Subcutaneous abdominal adipose tissue (tissue), 5 donors: Measurements from ENCODE around the gene GTF2A2.

Source experiments
- H3K27ac ChIP-seq: one replicate; pipeline ENCODE4 v1.7.0; 2013; ENCODE audit warnings: low read depth, mild to moderate bottlenecking, inconsistent platforms, low read length, moderate library complexity
- H3K27me3 ChIP-seq, 5 donors: one replicate each; pipeline ENCODE4 v1.7.0; 2013; ENCODE audit warnings: low read length in 5 of 5, inconsistent platforms in 1 of 5; ENCODE audit not compliant: control insufficient read depth in 5 of 5, insufficient read depth in 4 of 5
- H3K36me3 ChIP-seq, 5 donors: one replicate each; pipeline ENCODE4 v1.7.0; 2013; ENCODE audit warnings: low read length in 5 of 5; ENCODE audit not compliant: control insufficient read depth in 5 of 5, insufficient read depth in 5 of 5
- H3K4me1 ChIP-seq, 5 donors: one replicate each; pipeline ENCODE4 v1.7.0; 2013; ENCODE audit warnings: low read length in 5 of 5, mild to moderate bottlenecking in 3 of 5, moderate library complexity in 1 of 5; ENCODE audit not compliant: control insufficient read depth in 5 of 5, insufficient read depth in 5 of 5
- H3K4me3 ChIP-seq, 5 donors: one replicate each; pipeline ENCODE4 v1.7.0; 2013; ENCODE audit warnings: low read length in 5 of 5, low read depth in 1 of 5
- H3K9ac ChIP-seq, 5 donors: one replicate each; pipeline ENCODE4 v1.7.0; 2013; ENCODE audit warnings: low read length in 5 of 5, mild to moderate bottlenecking in 4 of 5, moderate library complexity in 3 of 5
- H3K9me3 ChIP-seq, 5 donors: one replicate each; pipeline ENCODE4 v1.7.0; 2013; ENCODE audit warnings: low read length in 5 of 5; ENCODE audit not compliant: control insufficient read depth in 5 of 5
- donor health status: healthy.
- donor health status: healthy.
- donor health status: healthy.
- donor health status: healthy.
- donor health status: healthy.

Gene GTF2A2

GRCh38 chr15:59678172-59678571, 20.9 kb upstream of the GTF2A2 start:
- Histone ChIP-seq H3K9me3 (no peaks in the 10 kb centered on the region), H3K4me1 (no peaks in the 10 kb centered on the region), H3K4me3 (no peak overlapping the region), H3K9ac (no peak overlapping the region), H3K27me3 (no peaks in the 10 kb centered on the region), H3K36me3 (peaks cover 47 to 87% (median 68%) of the 10 kb centered on the region in 5 donors), H3K27ac (no peak overlapping the region)

- H3K27ac ChIP-seq, result no peak overlapping the region
- H3K36me3 ChIP-seq, result peaks cover 49 to 96% (median 80%) of the 10 kb centered on the region in 5 donors
- no peak overlapping the region for H3K9ac ChIP-seq
- H3K4me3 ChIP-seq, result no peak overlapping the region
- no peaks in the 10 kb centered on the region for H3K4me1 ChIP-seq
- H3K27me3 ChIP-seq, result no peaks in the 10 kb centered on the region
- no peaks in the 10 kb centered on the region for H3K9me3 ChIP-seq
Measured at GRCh38 chr15:59676565-59676964, 19.2 kb upstream of the GTF2A2 start.

GRCh38 chr15:59674361-59674877, 17.1 kb upstream of the GTF2A2 start:
- Histone ChIP-seq H3K36me3 (peaks cover 47 to 94% (median 77%) of the 10 kb centered on the region in 5 donors), H3K27ac (no peak overlapping the region), H3K4me1 (no peaks in the 10 kb centered on the region), H3K9me3 (no peaks in the 10 kb centered on the region), H3K27me3 (no peaks in the 10 kb centered on the region), H3K4me3 (no peak overlapping the region), H3K9ac (no peak overlapping the region)

GRCh38 chr15:59668556-59668955, 11.2 kb upstream of the GTF2A2 start:
- Histone ChIP-seq H3K27ac (no peak overlapping the region), H3K4me3 (no peak overlapping the region), H3K9ac (no peak overlapping the region), H3K27me3 (no peaks in the 10 kb centered on the region), H3K9me3 (no peaks in the 10 kb centered on the region), H3K4me1 (no peaks in the 10 kb centered on the region), H3K36me3 (peaks cover 33 to 68% (median 60%) of the 10 kb centered on the region in 5 donors)

GRCh38 chr15:59662260-59662659, 4.9 kb upstream of the GTF2A2 start:
- Histone ChIP-seq H3K27me3 (no peaks in the 10 kb centered on the region), H3K4me1 (peaks cover 0 to 13% (median 10%) of the 10 kb centered on the region in 5 donors), H3K36me3 (peaks cover 23 to 42% (median 26%) of the 10 kb centered on the region in 5 donors), H3K9ac (no peak overlapping the region), H3K4me3 (no peak overlapping the region), H3K9me3 (no peaks in the 10 kb centered on the region), H3K27ac (peak overlapping the region; percentile 4)

- Histone ChIP-seq H3K4me1 (peaks cover 0 to 31% (median 26%) of the 10 kb centered on the region in 5 donors), H3K9me3 (no peaks in the 10 kb centered on the region), H3K27me3 (no peaks in the 10 kb centered on the region), H3K27ac (no peak overlapping the region), H3K4me3 (no peak overlapping the region), H3K36me3 (peaks cover 13 to 27% (median 21%) of the 10 kb centered on the region in 5 donors), H3K9ac (no peak overlapping the region)
Measured at GRCh38 chr15:59659366-59659765, 2.1 kb upstream of the GTF2A2 start.

GRCh38 chr15:59657635-59658125, 365 bp upstream of the GTF2A2 start:
- Histone ChIP-seq H3K4me3 (peak overlapping the region; percentile 60 to 94 (median 85)), H3K9ac (peak overlapping the region in 1 of 5 donors; percentile 95), H3K27ac (peak overlapping the region; percentile 75), H3K36me3 (peaks cover 9 to 29% (median 17%) of the 10 kb centered on the region in 5 donors), H3K27me3 (no peaks in the 10 kb centered on the region), H3K4me1 (peaks cover 0 to 32% (median 26%) of the 10 kb centered on the region in 5 donors), H3K9me3 (no peaks in the 10 kb centered on the region)

GRCh38 chr15:59654046-59654445, 3.3 kb downstream of the GTF2A2 start:
- Histone ChIP-seq H3K27ac (no peak overlapping the region), H3K27me3 (no peaks in the 10 kb centered on the region), H3K9me3 (peaks cover 0 to 4% (median 0%) of the 10 kb centered on the region in 5 donors), H3K4me1 (peaks cover 0 to 25% (median 20%) of the 10 kb centered on the region in 5 donors), H3K4me3 (no peak overlapping the region), H3K9ac (no peak overlapping the region), H3K36me3 (peaks cover 11 to 31% (median 22%) of the 10 kb centered on the region in 5 donors)

GRCh38 chr15:59649603-59650002, 7.7 kb downstream of the GTF2A2 start:
- peaks cover 25 to 55% (median 33%) of the 10 kb centered on the region in 5 donors for H3K36me3 ChIP-seq
- no peak overlapping the region for H3K9ac ChIP-seq
- peaks cover 0 to 4% (median 0%) of the 10 kb centered on the region in 5 donors for H3K9me3 ChIP-seq
- no peaks in the 10 kb centered on the region for H3K27me3 ChIP-seq
- peaks cover 0 to 3% (median 0%) of the 10 kb centered on the region in 5 donors for H3K4me1 ChIP-seq
- no peak overlapping the region for H3K27ac ChIP-seq
- H3K4me3 ChIP-seq, result no peak overlapping the region

GRCh38 chr15:59647085-59647484, 10.2 kb downstream of the GTF2A2 start:
- H3K4me1 ChIP-seq, result no peaks in the 10 kb centered on the region
- H3K27me3 ChIP-seq, result no peaks in the 10 kb centered on the region
- H3K4me3 ChIP-seq, result no peak overlapping the region
- H3K27ac ChIP-seq, result no peak overlapping the region
- H3K9ac ChIP-seq, result no peak overlapping the region
- H3K9me3 ChIP-seq, result peaks cover 0 to 4% (median 0%) of the 10 kb centered on the region in 5 donors
- H3K36me3 ChIP-seq, result peaks cover 24 to 53% (median 33%) of the 10 kb centered on the region in 5 donors
